ENCODE results near the gene CLDN5.

The CLDN5 gene

GRCh38 chr22:19482297-19482696, 41.9 kb downstream of the CLDN5 start:
- Histone ChIP-seq H3K27me3 (ENCODE audit: insufficient read depth, poor library complexity, severe bottlenecking) (no peaks in the 10 kb centered on the region), H3K4me3 (replicated peaks; ENCODE audit: insufficient read depth, low read length) (no peak overlapping the region), H3K27ac (replicated peaks) (no peak overlapping the region)
- TF ChIP-seq POLR2AphosphoS5 (IDR thresholded peaks at IDR 0.05; ENCODE audit: low read depth) = no peak
- no peak for DNase-seq (ENCODE audit: low read depth in 1 of 2, low spot score in 1 of 2)

- H3K27ac ChIP-seq (replicated peaks) = peak overlapping the region; percentile 100
- peak overlapping the region; percentile 100 for H3K4me3 ChIP-seq (replicated peaks; ENCODE audit: insufficient read depth, low read length)
- TF ChIP-seq SPI1 (IDR thresholded peaks at IDR 0.05; ENCODE audit: borderline replicate concordance, low read depth) (no peak), POLR2AphosphoS5 (IDR thresholded peaks at IDR 0.05; ENCODE audit: low read depth) (no peak), CTCF (IDR thresholded peaks at IDR 0.05; ENCODE audit: insufficient read depth, low read length) (no peak), REST (IDR thresholded peaks at IDR 0.05; ENCODE audit: insufficient replicate concordance, low read depth) (no peak), GABPA (IDR thresholded peaks at IDR 0.05; ENCODE audit: low read depth) (no peak)
Observed at GRCh38 chr22:19480789-19481188, 43.4 kb downstream of the CLDN5 start.

GRCh38 chr22:19480173-19480568, 44.0 kb downstream of the CLDN5 start:
- H3K27ac ChIP-seq (replicated peaks) = peak overlapping the region; percentile 100

More at GRCh38 chr22:19480789-19481188, 43.4 kb downstream of the CLDN5 start:
- no peak for DNase-seq (ENCODE audit: low read depth in 1 of 2, low spot score in 1 of 2)
- no peaks in the 10 kb centered on the region for H3K27me3 ChIP-seq (ENCODE audit: insufficient read depth, poor library complexity, severe bottlenecking)

More at GRCh38 chr22:19480173-19480568, 44.0 kb downstream of the CLDN5 start:
- no peak for DNase-seq (ENCODE audit: low read depth in 1 of 2, low spot score in 1 of 2)
- Histone ChIP-seq H3K4me3 (replicated peaks; ENCODE audit: insufficient read depth, low read length) (peak overlapping the region; percentile 100), H3K27me3 (ENCODE audit: insufficient read depth, poor library complexity, severe bottlenecking) (no peaks in the 10 kb centered on the region)
- TF ChIP-seq CTCF (IDR thresholded peaks at IDR 0.05; ENCODE audit: insufficient read depth, low read length) (no peak), SPI1 (IDR thresholded peaks at IDR 0.05; ENCODE audit: borderline replicate concordance, low read depth) (no peak), REST (IDR thresholded peaks at IDR 0.05; ENCODE audit: insufficient replicate concordance, low read depth) (no peak)
